Uterus (tissue), 4 donors: ENCODE measurements around the gene PCGF1. TPM values are rescaled to one million over a fixed set of nuclear protein-coding genes. Genes with fewer than 3 reads are reported as not detected.
A peak's percentile ranks its signal among the peaks of the same experiment; 100 is the strongest.

Source experiments
- DNase-seq, 2 donors: peaks; one replicate each; pipeline ENCODE4 v3.0.0-alpha.2; 2019 to 2020
- H3K27ac ChIP-seq, 2 donors: fragments of 200-600 bp; sonication (generic); 1 replicate in 1 of 2; 2 replicates in 1 of 2; pipeline ENCODE4 v1.5.1; 2016 to 2018
- H3K27me3 ChIP-seq, 2 donors: fragments of 200-600 bp; sonication (generic); one replicate each; pipeline ENCODE4 v1.5.1; 2018 to 2019; ENCODE audit warnings: control low read depth in 1 of 2
- H3K36me3 ChIP-seq, 2 donors: fragments of 200-600 bp; sonication (generic); one replicate each; pipeline ENCODE4 v1.5.1; 2019; ENCODE audit warnings: control low read depth in 1 of 2
- H3K4me1 ChIP-seq, 2 donors: fragments of 200-600 bp; sonication (generic); one replicate each; pipeline ENCODE4 v1.5.1; 2018 to 2019; ENCODE audit warnings: control low read depth in 1 of 2
- H3K4me3 ChIP-seq, 2 donors: fragments of 200-600 bp; sonication (generic); 1 replicate in 1 of 2; 2 replicates in 1 of 2; pipeline ENCODE4 v1.5.1; 2018 to 2019; ENCODE audit warnings: mild to moderate bottlenecking in 1 of 2
- H3K9me3 ChIP-seq, 2 donors: fragments of 200-600 bp; sonication (generic); one replicate each; pipeline ENCODE4 v1.5.1; 2019; ENCODE audit warnings: control low read depth in 1 of 2
- POLR2A ChIP-seq, 2 donors: fragments of 450-650 bp; IDR thresholded peaks; one replicate each; pipeline ENCODE4 v1.6.1; 2016; ENCODE audit warnings: antibody characterized with exemption in 2 of 2, mild to moderate bottlenecking in 1 of 2, moderate library complexity in 1 of 2
- intact Hi-C: fragments of 100-400 bp; cut with DNase I; formaldehyde crosslinking; loops from one replicate; pipeline ENCODE4 v1.15.1; 2023; ENCODE audit warnings: low total_unique reads
- total RNA-seq, 4 donors: library from RNA; depleted of rRNA in 3 of 4; stranded (reverse); fragments of >200 nt in 3 of 4; gene quantifications; one replicate each; pipeline versions ENCODE4 v1.1.0 to v1.2.4, GENCODE V29; 2014 to 2023
- TF ChIP-seq, protein P1 (sequence below), 4 experiments: fragments of 200-600 bp in 2 of 4; fragments of 450-650 bp in 2 of 4; sonication (generic) in 2 of 4; IDR thresholded peaks; one replicate each; pipeline ENCODE4 v1.5.1; 2016 to 2019; ENCODE audit warnings: antibody characterized with exemption in 4 of 4, mild to moderate bottlenecking in 2 of 4, moderate library complexity in 1 of 4
- donor health status: DM: yes; HTN: yes; CAD: no.

Gene PCGF1
- 10 to 100 TPM in 2 of 4 donors, 1 to 10 TPM in 2; 2.9 to 11.3 (median 9.7) TPM for total RNA-seq

DNA sequence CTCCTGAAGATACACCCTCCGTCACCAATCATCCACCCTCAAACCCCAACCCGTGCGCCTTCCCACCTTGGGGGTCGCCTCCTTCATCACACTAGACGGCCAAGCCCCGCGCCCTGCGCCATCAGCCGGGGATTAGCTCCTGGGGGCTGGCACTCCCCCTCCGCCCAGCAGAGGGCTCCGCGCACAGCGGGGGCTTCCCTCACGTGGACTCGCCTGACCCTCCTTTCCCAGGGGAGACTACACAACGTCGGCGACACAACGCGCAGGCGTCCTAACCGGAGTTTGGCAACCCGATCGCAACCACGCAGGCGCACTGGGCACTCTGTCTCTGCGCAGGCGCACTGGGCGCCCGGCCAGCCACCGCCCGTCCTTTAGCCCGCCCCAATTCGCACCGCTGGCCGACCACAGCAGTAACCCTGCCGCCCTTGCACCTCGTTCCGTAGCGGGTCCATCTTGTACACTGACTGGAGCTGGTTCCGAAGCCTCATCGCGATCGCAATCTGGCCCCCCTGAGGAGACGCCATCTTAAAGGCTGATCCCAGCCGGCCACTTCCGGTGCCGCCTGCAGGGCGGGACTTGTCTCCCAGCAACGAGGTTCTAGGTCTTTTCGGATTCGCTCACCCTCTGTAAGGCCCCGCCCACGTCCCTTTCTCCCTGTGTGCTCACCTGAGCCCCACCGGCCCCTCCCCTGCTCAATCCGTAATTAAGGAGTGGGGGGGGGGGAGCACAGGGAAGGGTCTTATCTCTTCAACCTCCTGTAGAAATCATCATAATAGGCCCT is at the start of gene PCGF1:
TSS of gene PCGF1 (minus strand) at position 551 of the 781 bp plus-strand sequence. CDS start at position 524, 27 bp downstream.
- intact Hi-C loops: no loop called here
- H3K27me3 ChIP-seq: no peaks in the 10 kb centered on the region

GRCh38 chr2:74556831-74557370 is 49.4 kb upstream of the PCGF1 start:
- DNase-seq: no peak
- no peak overlapping the region for H3K4me3 ChIP-seq
- H3K4me1 ChIP-seq: peaks cover 0 to 12% of the 10 kb centered on the region in 2 donors
- H3K27ac ChIP-seq: no peak overlapping the region
- intact Hi-C loops: no loop called here
- TF ChIP-seq POLR2A (IDR thresholded peaks at IDR 0.05): no peak
- TF ChIP-seq, protein P1, sequence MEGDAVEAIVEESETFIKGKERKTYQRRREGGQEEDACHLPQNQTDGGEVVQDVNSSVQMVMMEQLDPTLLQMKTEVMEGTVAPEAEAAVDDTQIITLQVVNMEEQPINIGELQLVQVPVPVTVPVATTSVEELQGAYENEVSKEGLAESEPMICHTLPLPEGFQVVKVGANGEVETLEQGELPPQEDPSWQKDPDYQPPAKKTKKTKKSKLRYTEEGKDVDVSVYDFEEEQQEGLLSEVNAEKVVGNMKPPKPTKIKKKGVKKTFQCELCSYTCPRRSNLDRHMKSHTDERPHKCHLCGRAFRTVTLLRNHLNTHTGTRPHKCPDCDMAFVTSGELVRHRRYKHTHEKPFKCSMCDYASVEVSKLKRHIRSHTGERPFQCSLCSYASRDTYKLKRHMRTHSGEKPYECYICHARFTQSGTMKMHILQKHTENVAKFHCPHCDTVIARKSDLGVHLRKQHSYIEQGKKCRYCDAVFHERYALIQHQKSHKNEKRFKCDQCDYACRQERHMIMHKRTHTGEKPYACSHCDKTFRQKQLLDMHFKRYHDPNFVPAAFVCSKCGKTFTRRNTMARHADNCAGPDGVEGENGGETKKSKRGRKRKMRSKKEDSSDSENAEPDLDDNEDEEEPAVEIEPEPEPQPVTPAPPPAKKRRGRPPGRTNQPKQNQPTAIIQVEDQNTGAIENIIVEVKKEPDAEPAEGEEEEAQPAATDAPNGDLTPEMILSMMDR (IDR thresholded peaks at IDR 0.05): no peak
- H3K36me3 ChIP-seq: no peaks in the 10 kb centered on the region
- H3K27me3 ChIP-seq: no peaks in the 10 kb centered on the region
- no peaks in the 10 kb centered on the region for H3K9me3 ChIP-seq

More for the DNA sequence above, at the start of gene PCGF1:
- H3K9me3 ChIP-seq: no peaks in the 10 kb centered on the region
- peak within 1 kb of the TSS; percentile 72 to 73 for H3K4me3 ChIP-seq
- DNase-seq: peak; percentile 99 to 100
- H3K36me3 ChIP-seq: no peaks in the 10 kb centered on the region
- peaks cover 0 to 9% of the 10 kb centered on the region in 2 donors for H3K4me1 ChIP-seq
- peak within 1 kb of the TSS; percentile 97 to 99 for H3K27ac ChIP-seq
- TF ChIP-seq POLR2A (IDR thresholded peaks at IDR 0.05): peak; percentile 7 to 60
- TF ChIP-seq, protein P1 (IDR thresholded peaks at IDR 0.05): peak in 2 of 4 experiments; percentile 37 to 39

- Histone ChIP-seq H3K9me3 (no peaks in the 10 kb centered on the region), H3K36me3 (no peaks in the 10 kb centered on the region), H3K27me3 (no peaks in the 10 kb centered on the region), H3K27ac (no peak overlapping the region), H3K4me3 (no peak overlapping the region), H3K4me1 (peaks cover 0 to 12% of the 10 kb centered on the region in 2 donors)
- intact Hi-C loops: no loop called here
- no peak for DNase-seq
- TF ChIP-seq POLR2A (IDR thresholded peaks at IDR 0.05): no peak
- TF ChIP-seq, protein P1 (IDR thresholded peaks at IDR 0.05): no peak
These were observed 48.7 kb upstream of the PCGF1 start for GRCh38 chr2:74556159-74556558.

- Histone ChIP-seq H3K27ac (peak overlapping the region; percentile 84 to 88), H3K4me1 (peaks cover 0 to 12% of the 10 kb centered on the region in 2 donors), H3K36me3 (no peaks in the 10 kb centered on the region), H3K4me3 (peak overlapping the region; percentile 59 to 81), H3K27me3 (no peaks in the 10 kb centered on the region), H3K9me3 (no peaks in the 10 kb centered on the region)
- TF ChIP-seq POLR2A (IDR thresholded peaks at IDR 0.05): no peak
- TF ChIP-seq, protein P1 (IDR thresholded peaks at IDR 0.05): no peak
- DNase-seq: no peak
- intact Hi-C loops: no loop called here
These were observed 48.2 kb upstream of the PCGF1 start for GRCh38 chr2:74555610-74556103.
